Erythroblast (primary cell): Measurements from ENCODE around the gene PCDHGA10.
A peak's percentile ranks its signal among the peaks of the same experiment; 100 is the strongest.
"Not testable (repeated sequence)": the region's sequence is repeated elsewhere in the genome, so short reads cannot be mapped to it uniquely, and the experiment has no call there.

ENCODE experiments used
- DNase-seq, 2 experiments: peaks; one replicate each; lab custom pipeline; 2025; lab: John Stamatoyannopoulos, UW
- GATA1 ChIP-seq: IDR thresholded peaks from 2 replicates; pipeline ENCODE4 v1.6.1; 2011; ENCODE audit warnings: low read depth, mild to moderate bottlenecking, control low read depth, low read length, moderate library complexity
- POLR2A ChIP-seq: IDR thresholded peaks from 2 replicates; pipeline ENCODE4 v1.6.1; 2011; ENCODE audit warnings: mild to moderate bottlenecking, low read length

Gene PCDHGA10

GRCh38 chr5:141412854-141413539 lies at the start of gene PCDHGA10:
Gene PCDHGA10, plus strand, starts transcription at chr5:141412987. Its CDS starts 189 bp downstream, at chr5:141413176.
- peak; percentile 51 to 60 for DNase-seq
- TF ChIP-seq POLR2A (no peak), GATA1 (no peak)

DNA sequence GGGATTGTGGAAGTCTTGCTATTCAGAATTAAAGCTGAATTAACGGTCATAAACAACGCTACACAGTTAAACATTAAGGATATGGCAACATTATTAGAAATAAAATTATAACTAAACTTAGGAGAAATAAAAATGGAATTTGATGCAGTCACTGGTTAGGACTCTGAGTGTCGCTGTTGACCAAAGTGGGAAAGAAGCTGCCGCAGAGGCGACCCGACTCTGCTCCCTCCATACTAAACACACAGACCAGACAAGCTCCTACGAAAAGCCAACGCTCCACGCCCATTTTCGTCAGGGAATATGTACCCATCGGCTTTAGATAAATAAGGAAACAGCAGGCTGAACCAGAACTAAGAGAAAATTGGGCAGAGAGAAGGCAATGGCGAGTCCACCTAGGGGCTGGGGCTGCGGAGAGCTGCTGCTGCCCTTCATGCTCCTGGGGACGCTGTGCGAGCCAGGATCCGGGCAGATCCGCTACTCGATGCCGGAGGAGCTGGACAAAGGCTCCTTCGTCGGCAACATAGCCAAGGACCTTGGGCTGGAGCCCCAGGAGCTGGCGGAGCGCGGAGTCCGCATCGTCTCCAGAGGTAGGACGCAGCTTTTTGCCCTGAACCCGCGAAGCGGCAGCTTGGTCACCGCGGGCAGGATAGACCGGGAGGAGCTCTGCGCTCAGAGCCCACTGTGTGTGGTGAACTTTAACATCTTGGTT lies 48.7 kb upstream of the PCDHGA10 start, which contains the start of gene PCDHGA5:
Gene PCDHGA5, plus strand, starts transcription at position 211 of the 709 bp plus-strand sequence. Its CDS starts 169 bp downstream, at position 380.
- TF ChIP-seq GATA1 (no peak), POLR2A (no peak)
- DNase-seq = no peak

DNA sequence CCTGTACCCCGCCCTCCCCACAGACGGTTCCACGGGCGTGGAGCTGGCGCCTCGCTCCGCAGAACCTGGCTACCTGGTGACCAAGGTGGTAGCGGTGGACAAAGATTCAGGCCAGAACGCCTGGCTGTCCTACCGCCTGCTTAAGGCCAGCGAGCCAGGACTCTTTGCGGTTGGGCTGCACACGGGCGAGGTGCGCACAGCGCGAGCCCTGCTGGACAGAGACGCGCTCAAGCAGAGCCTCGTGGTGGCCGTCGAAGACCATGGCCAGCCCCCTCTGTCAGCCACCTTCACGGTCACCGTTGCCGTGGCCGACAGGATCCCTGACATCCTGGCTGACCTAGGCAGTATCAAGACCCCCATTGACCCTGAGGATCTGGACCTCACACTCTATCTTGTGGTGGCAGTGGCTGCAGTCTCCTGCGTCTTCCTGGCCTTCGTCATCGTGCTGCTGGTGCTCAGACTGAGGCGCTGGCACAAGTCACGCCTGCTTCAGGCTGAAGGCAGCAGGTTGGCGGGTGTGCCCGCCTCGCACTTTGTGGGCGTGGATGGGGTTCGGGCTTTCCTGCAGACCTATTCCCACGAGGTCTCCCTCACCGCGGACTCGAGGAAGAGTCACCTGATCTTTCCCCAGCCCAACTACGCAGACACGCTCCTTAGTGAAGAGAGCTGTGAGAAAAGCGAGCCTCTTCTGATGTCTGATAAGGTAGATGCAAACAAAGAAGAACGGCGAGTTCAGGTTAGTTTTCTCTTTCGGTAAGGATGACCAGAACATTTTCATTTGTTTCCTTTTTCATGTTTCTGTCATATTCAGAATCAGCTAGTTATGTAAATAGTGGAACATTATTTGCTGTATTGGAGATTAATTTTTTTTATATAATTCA lies 46.5 kb upstream of the PCDHGA10 start:
- DNase-seq = no peak
- no peak for TF ChIP-seq GATA1
- no peak for TF ChIP-seq POLR2A

DNA sequence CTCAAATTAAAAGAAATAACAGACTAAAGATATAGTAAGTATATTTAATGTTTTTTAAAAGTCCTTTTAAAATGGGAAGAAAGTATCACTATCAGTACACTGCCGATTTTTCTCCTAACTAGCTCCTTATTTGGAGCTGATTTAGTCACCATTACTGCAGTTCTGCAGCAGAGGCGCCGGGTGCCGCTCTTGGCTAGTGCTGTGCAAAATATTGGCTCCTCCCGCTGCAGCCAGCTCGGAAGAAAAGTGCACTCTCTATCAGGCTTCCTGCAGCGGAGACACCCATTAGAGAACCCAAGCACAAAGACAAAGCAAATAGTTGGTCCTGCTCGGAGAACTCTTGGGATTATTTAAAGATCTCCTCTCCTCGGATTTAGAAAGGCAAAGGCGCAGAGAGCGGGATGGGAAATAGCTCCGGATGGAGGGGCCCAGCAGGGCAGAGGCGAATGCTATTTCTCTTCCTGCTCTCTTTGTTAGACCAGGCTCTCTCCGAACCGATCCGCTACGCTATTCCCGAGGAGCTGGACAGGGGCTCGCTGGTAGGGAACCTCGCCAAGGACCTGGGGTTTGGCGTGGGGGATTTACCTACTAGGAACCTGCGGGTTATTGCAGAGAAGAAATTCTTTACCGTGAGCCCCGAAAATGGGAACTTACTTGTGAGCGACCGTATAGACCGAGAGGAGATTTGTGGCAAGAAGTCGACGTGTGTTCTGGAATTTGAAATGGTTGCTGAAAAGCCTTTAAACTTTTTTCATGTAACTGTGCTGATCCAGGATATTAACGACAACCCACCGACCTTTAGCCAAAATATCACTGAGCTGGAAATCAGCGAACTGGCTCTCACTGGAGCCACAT lies 42.6 kb upstream of the PCDHGA10 start, which contains the start of gene PCDHGB3:
Gene PCDHGB3, plus strand, starts transcription at position 249 of the 855 bp plus-strand sequence. Its CDS starts 153 bp downstream, at position 402.
- no peak for TF ChIP-seq POLR2A
- TF ChIP-seq GATA1 = no peak
- peak; percentile 4 to 8 for DNase-seq

- no peak for DNase-seq
- TF ChIP-seq GATA1 (no peak), POLR2A (no peak)
These were observed 41.0 kb upstream of the PCDHGA10 start for GRCh38 chr5:141371572-141372475.

DNA sequence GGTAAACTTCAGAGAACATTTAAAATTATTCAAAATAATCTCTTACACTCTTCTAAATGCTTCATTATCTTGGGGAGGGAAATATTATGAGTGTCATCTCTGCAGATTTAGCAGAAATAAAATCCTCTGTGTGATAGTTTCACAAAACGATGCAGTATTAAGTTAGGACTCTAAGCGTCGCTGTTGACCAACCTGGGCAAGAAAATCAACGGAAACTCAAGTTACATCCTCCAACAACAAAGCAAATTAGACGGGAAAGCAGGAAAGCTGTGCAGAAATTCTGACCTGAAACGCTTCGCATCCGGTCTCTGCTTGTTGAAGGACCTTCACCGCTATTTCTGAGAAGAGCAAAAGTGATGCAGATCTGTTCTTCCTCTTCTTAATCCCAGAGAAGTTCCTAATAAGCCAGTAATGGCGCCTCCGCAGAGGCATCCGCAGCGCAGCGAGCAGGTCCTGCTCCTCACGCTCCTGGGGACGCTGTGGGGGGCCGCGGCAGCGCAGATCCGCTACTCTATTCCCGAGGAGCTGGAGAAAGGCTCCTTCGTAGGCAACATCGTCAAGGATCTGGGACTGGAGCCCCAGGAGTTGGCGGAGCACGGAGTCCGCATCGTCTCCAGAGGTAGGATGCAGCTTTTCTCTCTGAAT lies 39.0 kb upstream of the PCDHGA10 start, which contains the start of gene PCDHGA6:
Gene PCDHGA6, plus strand, starts transcription at position 219 of the 645 bp plus-strand sequence. Its CDS starts 193 bp downstream, at position 412.
- TF ChIP-seq GATA1 = no peak
- TF ChIP-seq POLR2A = no peak
- DNase-seq = peak; percentile 3 to 10

DNA sequence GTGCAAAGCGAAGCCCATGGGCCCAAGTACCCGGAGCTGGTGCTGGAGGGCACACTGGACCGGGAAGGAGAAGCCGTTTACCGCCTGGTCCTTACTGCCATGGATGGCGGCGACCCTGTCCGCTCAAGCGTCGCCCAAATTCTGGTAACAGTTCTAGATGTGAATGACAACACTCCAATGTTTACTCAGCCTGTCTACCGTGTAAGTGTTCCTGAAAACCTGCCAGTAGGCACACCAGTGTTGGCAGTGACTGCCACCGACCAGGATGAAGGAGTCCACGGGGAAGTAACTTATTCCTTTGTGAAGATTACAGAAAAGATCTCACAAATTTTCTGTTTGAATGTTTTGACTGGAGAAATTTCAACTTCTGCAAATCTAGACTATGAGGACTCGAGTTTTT lies 38.2 kb upstream of the PCDHGA10 start:
- no peak for TF ChIP-seq GATA1
- TF ChIP-seq POLR2A = no peak
- DNase-seq = no peak

DNA sequence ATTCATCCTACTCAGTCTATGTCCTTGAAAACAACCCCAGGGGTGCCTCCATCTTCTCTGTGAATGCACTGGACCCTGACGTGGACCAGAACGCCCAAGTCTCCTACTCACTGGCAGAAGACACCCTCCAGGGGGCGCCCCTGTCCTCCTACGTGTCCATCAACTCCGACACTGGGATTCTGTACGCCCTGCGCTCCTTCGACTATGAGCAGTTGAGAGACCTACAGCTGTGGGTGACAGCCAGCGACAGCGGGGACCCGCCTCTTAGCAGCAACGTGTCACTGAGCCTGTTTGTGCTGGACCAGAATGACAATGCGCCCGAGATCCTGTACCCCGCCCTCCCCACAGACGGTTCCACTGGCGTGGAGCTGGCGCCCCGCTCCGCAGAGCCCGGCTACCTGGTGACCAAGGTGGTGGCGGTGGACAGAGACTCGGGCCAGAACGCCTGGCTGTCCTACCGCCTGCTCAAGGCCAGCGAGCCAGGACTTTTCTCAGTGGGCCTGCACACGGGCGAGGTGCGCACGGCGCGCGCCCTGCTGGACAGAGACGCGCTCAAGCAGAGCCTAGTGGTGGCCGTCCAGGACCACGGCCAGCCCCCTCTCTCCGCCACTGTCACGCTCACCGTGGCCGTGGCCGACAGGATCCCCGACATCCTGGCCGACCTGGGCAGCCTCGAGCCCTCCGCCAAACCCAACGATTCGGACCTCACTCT lies 37.2 kb upstream of the PCDHGA10 start:
- DNase-seq = not testable (repeated sequence)

- no peak for DNase-seq
- no peak for TF ChIP-seq POLR2A
- no peak for TF ChIP-seq GATA1
These were observed 30.1 kb upstream of the PCDHGA10 start, which contains the start of gene PCDHGA7 for GRCh38 chr5:141382469-141383294. Gene PCDHGA7, plus strand, starts transcription at chr5:141382742. Its CDS starts 158 bp downstream, at chr5:141382900.

DNA sequence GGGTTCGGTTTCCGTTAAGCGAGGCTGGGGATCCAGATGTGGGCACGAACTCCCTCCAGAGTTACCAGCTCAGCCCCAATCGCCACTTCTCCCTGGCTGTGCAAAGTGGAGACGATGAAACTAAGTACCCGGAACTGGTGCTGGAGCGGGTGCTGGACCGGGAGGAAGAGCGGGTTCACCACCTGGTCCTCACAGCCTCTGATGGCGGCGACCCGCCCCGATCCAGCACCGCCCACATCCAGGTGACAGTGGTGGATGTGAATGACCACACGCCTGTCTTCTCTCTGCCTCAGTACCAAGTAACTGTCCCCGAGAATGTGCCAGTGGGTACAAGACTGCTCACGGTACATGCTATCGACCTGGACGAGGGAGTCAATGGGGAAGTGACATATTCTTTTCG lies 29.4 kb upstream of the PCDHGA10 start:
- TF ChIP-seq GATA1 (no peak), POLR2A (no peak)
- no peak for DNase-seq
